Thoracic aorta (tissue), 2 donors: Measurements from ENCODE around the gene BICDL1. TPM values are rescaled to one million over a fixed set of nuclear protein-coding genes. Genes with fewer than 3 reads are reported as not detected.
"Not testable (repeated sequence)": the region's sequence is repeated elsewhere in the genome, so short reads cannot be mapped to it uniquely, and the experiment has no call there.

ENCODE experiments used
- ATAC-seq: fragments of 150-250 bp; one replicate; pipeline ENCODE4 v1.8.0; 2017; ENCODE audit warnings: low read depth; ENCODE audit not compliant: insufficient number of reproducible peaks, low FRiP score
- DNase-seq: peaks from one replicate; pipeline ENCODE4 v3.0.0-alpha.2; 2020; ENCODE audit warnings: low spot score
- H3K27ac ChIP-seq, 2 donors: fragments of 200-600 bp; sonication (generic); 1 replicate in 1 of 2; 2 replicates in 1 of 2; pipeline ENCODE4 v1.5.1; 2016; ENCODE audit warnings: mild to moderate bottlenecking in 2 of 2, moderate library complexity in 2 of 2
- H3K27me3 ChIP-seq: fragments of 200-600 bp; sonication (generic); replicated peaks from 2 replicates; pipeline ENCODE4 v1.6.0; 2016; ENCODE audit warnings: mild to moderate bottlenecking; ENCODE audit not compliant: insufficient read depth
- H3K36me3 ChIP-seq: fragments of 200-600 bp; sonication (generic); one replicate; pipeline ENCODE4 v1.5.1; 2016
- H3K4me1 ChIP-seq, 2 donors: fragments of 200-600 bp; sonication (generic); 1 replicate in 1 of 2; 2 replicates in 1 of 2; pipeline versions ENCODE4 v1.5.1 to v1.6.0; 2016; ENCODE audit warnings: low read depth in 2 of 2, mild to moderate bottlenecking in 1 of 2; ENCODE audit not compliant: control insufficient read depth in 1 of 2
- H3K4me3 ChIP-seq: fragments of 200-600 bp; sonication (generic); 2 replicates; pipeline ENCODE4 v1.5.1; 2016; ENCODE audit warnings: mild to moderate bottlenecking
- H3K9me3 ChIP-seq: fragments of 200-600 bp; sonication (generic); 2 replicates; pipeline ENCODE4 v1.5.1; 2016
- CTCF ChIP-seq: fragments of 200-600 bp; sonication (generic); IDR thresholded peaks from one replicate; pipeline ENCODE4 v1.5.1; 2019; ENCODE audit warnings: antibody characterized with exemption
- total RNA-seq, 2 donors: library from RNA; depleted of rRNA; stranded (reverse); fragments of >200 nt; gene quantifications; one replicate each; pipeline versions ENCODE4 v1.1.0 to v1.2.3, GENCODE V29; 2016

The BICDL1 gene
- total RNA-seq, 2 donors from 2014 or later = 0.68 to 4.4 TPM

GRCh38 chr12:120013659-120014380 is 24.8 kb downstream of the BICDL1 start:
- DNase-seq (no peak), ATAC-seq (no peak)
- H3K9me3 ChIP-seq = no peaks in the 10 kb centered on the region
- TF ChIP-seq CTCF = no peak
- H3K27ac ChIP-seq = no peak overlapping the region
- H3K4me3 ChIP-seq = no peak overlapping the region
- H3K36me3 ChIP-seq = no peaks in the 10 kb centered on the region
- no peaks in the 10 kb centered on the region for H3K4me1 ChIP-seq
- H3K27me3 ChIP-seq = no peaks in the 10 kb centered on the region

GRCh38 chr12:120014381-120014735 is 25.3 kb downstream of the BICDL1 start:
- not testable (repeated sequence) for H3K27ac ChIP-seq, ATAC-seq, DNase-seq, H3K36me3 ChIP-seq, H3K4me1 ChIP-seq, H3K4me3 ChIP-seq, H3K9me3 ChIP-seq, H3K27me3 ChIP-seq

GRCh38 chr12:120015313-120015712 is 26.3 kb downstream of the BICDL1 start:
- DNase-seq = no peak
- H3K27ac ChIP-seq = no peak overlapping the region
- no peaks in the 10 kb centered on the region for H3K27me3 ChIP-seq
- H3K36me3 ChIP-seq = no peaks in the 10 kb centered on the region
- no peak for TF ChIP-seq CTCF
- no peaks in the 10 kb centered on the region for H3K4me1 ChIP-seq
- no peak for ATAC-seq
- no peak overlapping the region for H3K4me3 ChIP-seq
- no peaks in the 10 kb centered on the region for H3K9me3 ChIP-seq

- not testable (repeated sequence) for H3K9me3 ChIP-seq, DNase-seq, ATAC-seq, H3K4me1 ChIP-seq, H3K4me3 ChIP-seq, H3K27ac ChIP-seq, H3K27me3 ChIP-seq, H3K36me3 ChIP-seq
Observed at GRCh38 chr12:120016199-120016598, 27.2 kb downstream of the BICDL1 start.

GRCh38 chr12:120019197-120019596 is 30.2 kb downstream of the BICDL1 start:
- no peak overlapping the region for H3K4me3 ChIP-seq
- TF ChIP-seq CTCF = no peak
- H3K36me3 ChIP-seq = no peaks in the 10 kb centered on the region
- ATAC-seq = no peak
- H3K27ac ChIP-seq = no peak overlapping the region
- H3K4me1 ChIP-seq = no peaks in the 10 kb centered on the region
- no peaks in the 10 kb centered on the region for H3K9me3 ChIP-seq
- no peaks in the 10 kb centered on the region for H3K27me3 ChIP-seq
- no peak for DNase-seq

GRCh38 chr12:120019938-120020337 is 30.9 kb downstream of the BICDL1 start:
- DNase-seq = no peak
- Histone ChIP-seq H3K27me3 (no peaks in the 10 kb centered on the region), H3K36me3 (no peaks in the 10 kb centered on the region), H3K9me3 (no peaks in the 10 kb centered on the region), H3K4me1 (no peaks in the 10 kb centered on the region), H3K27ac (no peak overlapping the region), H3K4me3 (no peak overlapping the region)
- no peak for TF ChIP-seq CTCF
- no peak for ATAC-seq
